WTC11 (cell line): ENCODE measurements around the gene NRF1. TPM values are rescaled to one million over a fixed set of nuclear protein-coding genes. Genes with fewer than 3 reads are reported as not detected.
"Not testable (repeated sequence)": the region's sequence is repeated elsewhere in the genome, so short reads cannot be mapped to it uniquely, and the experiment has no call there.

ENCODE experiments used
- ATAC-seq: fragments of 200-7000 bp; cut with Tn5 transposase; 2 replicates; pipeline ENCODE4 v1.10.0; 2021; ENCODE audit warnings: mild to moderate bottlenecking, moderate library complexity
- CTCF ChIA-PET: fragments of 300-600 bp; sonication (Branson Sonifier 250); formaldehyde crosslinking; loops from one replicate; lab custom pipeline; 2021; ENCODE audit warnings: antibody characterized with exemption; lab: Charles Lee
- POLR2A ChIA-PET: fragments of 350-600 bp; sonication (Branson Sonifier 250); formaldehyde crosslinking; loops from one replicate; lab custom pipeline; 2021; ENCODE audit warnings: antibody characterized with exemption; lab: Charles Lee
- DNase-seq: peaks from one replicate; pipeline ENCODE4 v3.0.0; 2021; ENCODE audit warnings: low spot score
- H3K27ac Mint-ChIP-seq: 2 replicates; pipeline ENCODE4 v1.8.0; 2021; ENCODE audit warnings: mixed read lengths
- H3K27me3 Mint-ChIP-seq: 2 replicates; pipeline ENCODE4 v1.8.0; 2021; ENCODE audit warnings: low read depth, mild to moderate bottlenecking, moderate library complexity, mixed read lengths
- H3K36me3 Mint-ChIP-seq: 2 replicates; pipeline ENCODE4 v1.8.0; 2021; ENCODE audit warnings: mixed read lengths
- H3K4me1 Mint-ChIP-seq: 2 replicates; pipeline ENCODE4 v1.8.0; 2022; ENCODE audit warnings: mixed read lengths
- H3K4me3 Mint-ChIP-seq: 2 replicates; pipeline ENCODE4 v1.8.0; 2021; ENCODE audit warnings: mild to moderate bottlenecking, moderate library complexity, mixed read lengths
- H3K9me3 Mint-ChIP-seq: 2 replicates; pipeline ENCODE4 v1.8.0; 2021; ENCODE audit warnings: mixed read lengths
- CBFB ChIP-seq: sonication (generic); formaldehyde crosslinking; IDR thresholded peaks from 2 replicates; pipeline ENCODE4 v1.8.1; 2022; ENCODE audit warnings: mild to moderate bottlenecking, low read depth, missing genetic modification reagents
- CREM ChIP-seq: sonication (generic); formaldehyde crosslinking; IDR thresholded peaks from 2 replicates; pipeline ENCODE4 v1.8.1; 2022; ENCODE audit warnings: mild to moderate bottlenecking, missing genetic modification reagents, moderate library complexity
- E2F5 ChIP-seq: sonication (generic); formaldehyde crosslinking; IDR thresholded peaks from 2 replicates; pipeline ENCODE4 v1.8.1; 2022; ENCODE audit warnings: mild to moderate bottlenecking, moderate library complexity, missing genetic modification reagents
- ESRRA ChIP-seq: sonication (generic); formaldehyde crosslinking; IDR thresholded peaks from 2 replicates; pipeline ENCODE4 v1.8.1; 2022; ENCODE audit warnings: mild to moderate bottlenecking, missing genetic modification reagents, borderline replicate concordance
- ETV6 ChIP-seq: sonication (generic); formaldehyde crosslinking; IDR thresholded peaks from 2 replicates; pipeline ENCODE4 v1.8.1; 2022; ENCODE audit warnings: mild to moderate bottlenecking, missing genetic modification reagents
- FOXK1 ChIP-seq: sonication (generic); formaldehyde crosslinking; IDR thresholded peaks from 2 replicates; pipeline ENCODE4 v1.8.0; 2022; ENCODE audit warnings: mild to moderate bottlenecking, moderate library complexity, missing genetic modification reagents
- FOXP4 ChIP-seq: sonication (generic); formaldehyde crosslinking; IDR thresholded peaks from 2 replicates; pipeline ENCODE4 v1.8.0; 2022; ENCODE audit warnings: mild to moderate bottlenecking, missing genetic modification reagents
- GABPB1 ChIP-seq: sonication (generic); formaldehyde crosslinking; IDR thresholded peaks from 2 replicates; pipeline ENCODE4 v1.8.1; 2023; ENCODE audit warnings: mild to moderate bottlenecking, missing genetic modification reagents
- IRF2 ChIP-seq: sonication (generic); formaldehyde crosslinking; IDR thresholded peaks from 2 replicates; pipeline ENCODE4 v1.8.0; 2022; ENCODE audit warnings: low read depth, missing genetic modification reagents, borderline replicate concordance
- JUN ChIP-seq: sonication (generic); formaldehyde crosslinking; IDR thresholded peaks from 2 replicates; pipeline ENCODE4 v1.8.0; 2023; ENCODE audit warnings: mild to moderate bottlenecking, missing genetic modification reagents
- MAX ChIP-seq: sonication (generic); formaldehyde crosslinking; IDR thresholded peaks from 2 replicates; pipeline ENCODE4 v1.8.0; 2022; ENCODE audit warnings: mild to moderate bottlenecking, missing genetic modification reagents
- MXD4 ChIP-seq: fragments of 250-450 bp; sonication (Bioruptor Pico); IDR thresholded peaks from 2 replicates; pipeline ENCODE4 v1.8.0; 2021; ENCODE audit warnings: mild to moderate bottlenecking, moderate library complexity, borderline replicate concordance
- NFYB ChIP-seq: sonication (generic); formaldehyde crosslinking; conservative IDR thresholded peaks from 2 replicates; pipeline ENCODE4 v1.8.0; 2022; ENCODE audit warnings: low read depth, missing genetic modification reagents
- PRRX2 ChIP-seq: fragments of 250-450 bp; sonication (Bioruptor Pico); IDR thresholded peaks from 2 replicates; pipeline ENCODE4 v1.8.0; 2021; ENCODE audit warnings: mild to moderate bottlenecking
- SMAD4 ChIP-seq: sonication (generic); formaldehyde crosslinking; IDR thresholded peaks from 2 replicates; pipeline ENCODE4 v1.8.0; 2022; ENCODE audit warnings: mild to moderate bottlenecking, missing genetic modification reagents
- STAT6 ChIP-seq: sonication (generic); formaldehyde crosslinking; conservative IDR thresholded peaks from 2 replicates; pipeline ENCODE4 v1.8.1; 2023; ENCODE audit warnings: mild to moderate bottlenecking, low read depth, missing genetic modification reagents, moderate library complexity
- TP53 ChIP-seq: sonication (generic); formaldehyde crosslinking; IDR thresholded peaks from 2 replicates; pipeline ENCODE4 v1.8.1; 2023; ENCODE audit warnings: mild to moderate bottlenecking, missing genetic modification reagents
- ZBTB21 ChIP-seq: sonication (generic); formaldehyde crosslinking; IDR thresholded peaks from 2 replicates; pipeline ENCODE4 v1.8.1; 2023; ENCODE audit warnings: mild to moderate bottlenecking, missing genetic modification reagents, borderline replicate concordance
- ZBTB43 ChIP-seq: sonication (generic); formaldehyde crosslinking; IDR thresholded peaks from 2 replicates; pipeline ENCODE4 v1.8.1; 2023; ENCODE audit warnings: mild to moderate bottlenecking, missing genetic modification reagents
- ZNF138 ChIP-seq: sonication (generic); formaldehyde crosslinking; conservative IDR thresholded peaks from 2 replicates; pipeline ENCODE4 v1.8.1; 2022; ENCODE audit warnings: mild to moderate bottlenecking, moderate library complexity, missing genetic modification reagents
- ZNF232 ChIP-seq: sonication (generic); formaldehyde crosslinking; IDR thresholded peaks from 2 replicates; pipeline ENCODE4 v1.8.0; 2022; ENCODE audit warnings: mild to moderate bottlenecking, missing genetic modification reagents
- ZNF263 ChIP-seq: sonication (generic); formaldehyde crosslinking; IDR thresholded peaks from 2 replicates; pipeline ENCODE4 v1.8.1; 2022; ENCODE audit warnings: low read depth, mild to moderate bottlenecking, moderate library complexity, missing genetic modification reagents
- ZNF317 ChIP-seq: sonication (generic); formaldehyde crosslinking; IDR thresholded peaks from 2 replicates; pipeline ENCODE4 v1.8.1; 2023; ENCODE audit warnings: low read depth, mild to moderate bottlenecking, moderate library complexity, missing genetic modification reagents, borderline replicate concordance
- total RNA-seq: library from RNA; stranded (reverse); gene quantifications from 3 replicates; pipeline ENCODE4 v1.2.3, GENCODE V29; 2021
- TF ChIP-seq, protein P1 (sequence below): sonication (generic); formaldehyde crosslinking; IDR thresholded peaks from 2 replicates; pipeline ENCODE4 v1.8.0; 2023; ENCODE audit warnings: missing genetic modification reagents

Gene NRF1
- total RNA-seq, 1 experiment from 2014 or later = 16.4 TPM

GRCh38 chr7:129591868-129592267, 19.7 kb upstream of the NRF1 start (continued):
- TF ChIP-seq STAT6 (CRISPR knock-in tag) (no peak), ZBTB21 (CRISPR knock-in tag) (no peak)

DNA sequence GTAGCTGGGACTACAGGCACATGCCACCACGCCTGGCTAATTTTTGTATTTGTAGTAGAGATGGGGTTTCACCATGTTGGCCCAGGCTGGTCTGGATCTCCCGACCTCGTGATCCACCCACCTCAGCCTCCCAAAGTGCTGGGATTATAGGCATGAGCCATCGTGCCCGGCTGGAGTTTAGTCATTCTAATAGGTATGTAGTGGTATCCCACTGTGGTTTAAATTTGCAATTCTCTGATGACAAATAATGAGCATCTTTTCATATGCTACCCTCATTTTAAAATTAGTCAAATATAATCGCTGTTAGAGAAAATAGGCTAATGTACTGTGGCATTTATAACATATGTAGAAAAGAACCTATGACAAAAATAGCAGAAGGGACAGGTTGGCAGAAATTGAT, 15.1 kb upstream of the NRF1 start:
- ATAC-seq, H3K4me3 Mint-ChIP-seq, H3K36me3 Mint-ChIP-seq, H3K27me3 Mint-ChIP-seq, POLR2A ChIA-PET, H3K4me1 Mint-ChIP-seq, DNase-seq, H3K9me3 Mint-ChIP-seq, H3K27ac Mint-ChIP-seq: not testable (repeated sequence)
- CTCF ChIA-PET = interaction anchor here (3.3 kb wide), 1 partner anchor 11 kb away, joined by 21 read pairs; no protein-coding TSS in a partner anchor

DNA sequence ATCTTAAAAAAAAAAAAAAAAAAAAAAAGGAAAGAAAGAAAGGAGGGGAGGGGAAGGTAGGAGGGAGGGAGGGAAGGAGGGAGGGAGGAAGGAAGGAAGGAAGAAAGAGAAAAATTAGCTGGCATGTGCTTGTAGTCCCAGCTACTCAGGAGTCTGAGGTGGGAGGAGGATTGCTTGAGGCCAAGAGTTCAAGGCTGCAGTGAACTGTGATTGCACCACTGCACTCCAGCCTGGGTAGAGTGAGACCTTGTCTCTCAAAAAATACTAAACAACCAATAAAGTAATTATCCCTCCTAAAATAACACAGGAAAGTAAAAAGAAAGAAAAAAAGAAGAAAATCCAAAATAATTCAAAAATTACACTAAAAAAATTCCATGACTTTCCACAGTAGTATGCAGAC, 13.8 kb upstream of the NRF1 start:
- POLR2A ChIA-PET = interaction anchor here (0.7 kb wide), 1 partner anchor 39 kb away, joined by 5 read pairs; no protein-coding TSS in a partner anchor
- no peak for ATAC-seq
- no peaks in the 10 kb centered on the region for H3K9me3 Mint-ChIP-seq
- H3K4me3 Mint-ChIP-seq = no peak overlapping the region
- no peaks in the 10 kb centered on the region for H3K4me1 Mint-ChIP-seq
- CTCF ChIA-PET = interaction anchor here (3.3 kb wide), 1 partner anchor 10 kb away, joined by 21 read pairs; no protein-coding TSS in a partner anchor
- DNase-seq = no peak
- no peak overlapping the region for H3K27ac Mint-ChIP-seq
- TF ChIP-seq MAX (CRISPR knock-in tag) = no peak
- no peak for TF ChIP-seq ETV6
- TF ChIP-seq ZNF263 (CRISPR knock-in tag) = no peak
- no peak for TF ChIP-seq GABPB1 (CRISPR knock-in tag)
- TF ChIP-seq SMAD4 (CRISPR knock-in tag) = no peak
- TF ChIP-seq NFYB (CRISPR knock-in tag) = no peak
- TF ChIP-seq FOXK1 (CRISPR knock-in tag) = no peak
- TF ChIP-seq, protein P1, sequence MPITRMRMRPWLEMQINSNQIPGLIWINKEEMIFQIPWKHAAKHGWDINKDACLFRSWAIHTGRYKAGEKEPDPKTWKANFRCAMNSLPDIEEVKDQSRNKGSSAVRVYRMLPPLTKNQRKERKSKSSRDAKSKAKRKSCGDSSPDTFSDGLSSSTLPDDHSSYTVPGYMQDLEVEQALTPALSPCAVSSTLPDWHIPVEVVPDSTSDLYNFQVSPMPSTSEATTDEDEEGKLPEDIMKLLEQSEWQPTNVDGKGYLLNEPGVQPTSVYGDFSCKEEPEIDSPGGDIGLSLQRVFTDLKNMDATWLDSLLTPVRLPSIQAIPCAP (CRISPR knock-in tag) = no peak
- TF ChIP-seq CREM (CRISPR knock-in tag) = no peak
- H3K27me3 Mint-ChIP-seq = no peaks in the 10 kb centered on the region
- H3K36me3 Mint-ChIP-seq = no peaks in the 10 kb centered on the region

GRCh38 chr7:129599174-129599573, 12.3 kb upstream of the NRF1 start:
- Mint-ChIP-seq H3K9me3 (no peaks in the 10 kb centered on the region), H3K4me3 (no peak overlapping the region), H3K4me1 (no peaks in the 10 kb centered on the region), H3K27me3 (no peaks in the 10 kb centered on the region; the same call in 1 of the 2 replicates), H3K36me3 (no peaks in the 10 kb centered on the region), H3K27ac (no peak overlapping the region)
- ChIA-PET CTCF (interaction anchor here (0.7 to 1.5 kb wide), 3 partner anchors 9 to 231 kb away, joined by 3 to 4 read pairs (median 3); no protein-coding TSS in a partner anchor), POLR2A (no interaction called here)
- no peak for DNase-seq
- no peak for ATAC-seq
- no peak for TF ChIP-seq JUN (CRISPR knock-in tag)
- TF ChIP-seq ZBTB43 (CRISPR knock-in tag) = no peak
- no peak for TF ChIP-seq FOXP4 (CRISPR knock-in tag)
- TF ChIP-seq ZNF138 = no peak
- TF ChIP-seq E2F5 = no peak
- no peak for TF ChIP-seq FOXK1 (CRISPR knock-in tag)
- TF ChIP-seq CBFB = no peak
- TF ChIP-seq ESRRA = no peak
- TF ChIP-seq ZNF317 (CRISPR knock-in tag) = no peak
- no peak for TF ChIP-seq MXD4 (CRISPR knock-in tag)
- TF ChIP-seq PRRX2 (CRISPR knock-in tag) = no peak
- no peak for TF ChIP-seq IRF2 (CRISPR knock-in tag)
- TF ChIP-seq ZNF232 (CRISPR knock-in tag) = no peak
- no peak for TF ChIP-seq TP53
